Frontal cortex (tissue), 4 donors: ENCODE results near the gene TOR2A. TPM values are rescaled to one million over a fixed set of nuclear protein-coding genes. Genes with fewer than 3 reads are reported as not detected.
A peak's percentile ranks its signal among the peaks of the same experiment; 100 is the strongest.
"Not testable (repeated sequence)": the region's sequence is repeated elsewhere in the genome, so short reads cannot be mapped to it uniquely, and the experiment has no call there.

Experiments
- DNase-seq, 2 donors: peaks; one replicate each; pipeline ENCODE4 v3.0.0; 2012; ENCODE audit warnings: low spot score in 2 of 2
- FAIRE-seq: peaks from 2 replicates; lab custom pipeline; 2012; peaks lifted over from hg19 to GRCh38; lab: Jason Lieb, UNC
- total RNA-seq: library from RNA; depleted of rRNA; stranded (reverse); fragments of >200 nt; gene quantifications from one replicate; pipeline ENCODE4 v1.2.3, GENCODE V29; 2014
- donor health status: control.
- donor health status: control.
- donor health status: control.

TOR2A gene
- total RNA-seq, 1 donor from 2014 or later: 7.3 TPM

DNA sequence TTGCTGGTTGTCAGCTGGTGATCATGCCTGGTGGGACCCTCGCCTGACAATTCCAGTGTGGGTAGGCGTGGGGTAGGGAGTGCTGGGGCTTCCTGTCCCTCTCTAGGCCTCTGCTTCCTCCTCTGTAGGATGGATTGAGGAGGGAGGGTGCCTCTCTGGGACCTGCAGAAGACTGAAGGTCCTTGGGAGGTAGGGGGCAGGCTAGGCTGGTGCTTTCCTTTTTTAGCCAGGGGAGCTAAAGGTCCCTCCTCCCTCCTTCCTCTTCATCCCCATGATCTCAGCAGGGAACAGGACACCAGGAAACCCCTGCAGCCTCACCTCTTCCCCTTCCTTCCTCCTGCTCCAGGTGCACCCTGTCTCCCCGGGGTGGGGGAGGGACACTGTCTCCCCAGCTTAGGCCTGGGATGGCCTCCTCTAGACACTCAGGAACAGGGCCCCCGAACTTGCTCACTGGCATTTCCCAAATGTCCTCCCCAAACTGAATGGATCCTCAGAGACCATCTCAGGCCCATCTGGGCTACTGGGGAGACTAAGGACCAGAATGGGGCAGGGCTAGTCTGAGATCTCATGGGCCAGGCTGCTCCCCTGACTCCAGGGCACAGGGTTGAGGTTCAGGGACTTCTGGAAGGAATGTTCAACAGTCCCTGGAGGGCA lies 35.0 kb upstream of the TOR2A start:
- DNase-seq: no peak
- FAIRE-seq: no peak

DNA sequence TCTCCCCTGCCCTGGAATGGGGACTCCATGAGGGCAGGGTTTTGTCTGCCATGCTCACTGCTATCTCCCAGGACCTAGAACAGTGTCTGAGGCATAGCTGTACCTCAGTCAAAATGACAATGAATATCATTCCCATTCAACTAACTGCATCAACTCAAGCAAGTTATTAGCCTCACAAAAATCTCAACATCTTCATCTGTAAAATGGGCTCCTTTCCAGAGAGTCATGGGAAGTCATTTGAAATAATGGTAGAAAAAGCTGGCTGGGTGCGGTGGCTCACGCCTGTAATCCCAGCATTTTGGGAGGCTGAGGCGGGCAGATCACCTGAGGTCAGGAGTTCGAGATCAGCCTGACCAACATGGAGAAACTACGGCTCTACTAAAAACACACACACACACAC lies 34.0 kb upstream of the TOR2A start:
- no peak for DNase-seq
- FAIRE-seq: no peak

DNA sequence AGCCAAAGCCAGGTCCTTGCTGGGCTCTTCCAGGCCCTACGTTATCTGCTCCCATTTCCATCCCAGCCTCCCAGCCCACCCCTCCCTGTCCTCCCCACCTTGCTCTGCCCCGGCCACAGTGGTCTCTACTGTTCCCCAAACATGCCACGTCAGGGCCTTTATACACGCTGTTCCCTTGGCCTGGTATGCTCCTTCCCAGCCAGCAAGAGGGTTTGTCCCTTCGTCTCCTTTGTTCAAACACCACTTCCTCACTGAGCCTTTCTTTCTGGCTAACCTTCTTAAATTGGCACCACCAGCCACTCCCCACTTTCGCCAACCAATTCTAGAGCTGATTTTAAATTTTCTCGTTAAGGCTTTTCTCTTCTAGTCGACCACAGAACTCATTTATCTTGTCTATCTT lies 33.6 kb upstream of the TOR2A start:
- no peak for FAIRE-seq

DNA sequence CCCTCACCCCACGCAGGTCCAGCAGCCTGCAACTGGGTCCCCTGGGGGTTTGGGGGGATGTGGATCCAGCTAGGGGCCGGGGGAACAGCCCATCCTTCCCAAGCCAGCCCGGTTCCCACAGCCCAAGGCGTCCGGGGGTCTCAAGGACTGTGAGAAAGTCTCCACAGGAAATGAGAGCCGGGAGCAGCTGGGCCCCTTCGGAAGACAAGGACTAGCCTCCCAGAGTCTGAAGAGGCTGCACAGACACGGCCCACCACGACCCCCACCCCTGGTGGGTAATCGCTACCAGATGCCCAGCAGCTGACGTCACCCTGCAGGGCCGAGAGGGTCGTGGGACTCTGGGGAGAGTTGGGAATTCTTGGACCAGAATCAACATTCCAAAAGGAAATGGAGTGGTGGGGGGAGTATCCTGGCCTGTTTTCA lies 32.8 kb upstream of the TOR2A start:
- DNase-seq (no peak), FAIRE-seq (no peak)

More for the DNA sequence above, 33.6 kb upstream of the TOR2A start:
- DNase-seq: no peak

DNA sequence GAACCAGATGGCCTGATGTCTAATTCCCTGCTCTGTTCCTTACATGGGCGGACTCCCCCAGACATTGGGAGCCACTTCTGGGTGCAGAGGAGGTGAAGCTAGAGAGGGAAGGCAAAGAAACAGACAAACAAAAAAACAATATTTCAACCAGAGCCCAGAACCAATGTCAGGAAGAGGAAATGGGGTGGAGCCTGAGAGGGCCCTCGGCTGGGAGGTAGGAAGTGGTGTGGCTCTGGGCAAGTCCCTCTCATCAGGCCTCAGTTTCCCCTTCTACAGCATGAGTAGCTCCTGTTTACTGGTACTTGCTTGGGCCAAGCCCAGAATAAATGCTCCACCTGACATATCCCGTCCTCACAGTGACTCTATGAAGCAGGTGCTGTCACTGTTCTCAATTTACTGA lies 32.3 kb upstream of the TOR2A start:
- no peak for DNase-seq
- FAIRE-seq: no peak

DNA sequence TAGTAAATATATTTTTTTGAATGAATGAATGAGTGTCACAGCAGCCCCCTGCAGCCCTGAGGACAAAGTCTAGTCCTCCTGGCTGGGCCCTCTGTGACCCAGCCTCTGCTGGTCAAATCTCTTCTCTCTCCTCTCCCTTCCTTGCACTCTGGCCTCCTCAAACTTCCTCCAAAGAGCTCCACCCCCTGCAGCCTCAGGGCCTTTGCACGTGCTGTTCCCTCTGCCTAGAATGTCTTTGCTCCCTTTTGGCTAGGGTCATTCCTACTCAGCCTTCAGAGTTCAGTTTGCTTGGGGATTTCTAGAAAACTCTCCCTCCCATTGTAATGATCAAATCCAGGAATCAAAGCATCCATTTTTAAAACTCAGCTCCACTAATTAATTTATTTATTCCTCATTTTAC lies 30.3 kb upstream of the TOR2A start:
- DNase-seq: no peak
- no peak for FAIRE-seq

DNA sequence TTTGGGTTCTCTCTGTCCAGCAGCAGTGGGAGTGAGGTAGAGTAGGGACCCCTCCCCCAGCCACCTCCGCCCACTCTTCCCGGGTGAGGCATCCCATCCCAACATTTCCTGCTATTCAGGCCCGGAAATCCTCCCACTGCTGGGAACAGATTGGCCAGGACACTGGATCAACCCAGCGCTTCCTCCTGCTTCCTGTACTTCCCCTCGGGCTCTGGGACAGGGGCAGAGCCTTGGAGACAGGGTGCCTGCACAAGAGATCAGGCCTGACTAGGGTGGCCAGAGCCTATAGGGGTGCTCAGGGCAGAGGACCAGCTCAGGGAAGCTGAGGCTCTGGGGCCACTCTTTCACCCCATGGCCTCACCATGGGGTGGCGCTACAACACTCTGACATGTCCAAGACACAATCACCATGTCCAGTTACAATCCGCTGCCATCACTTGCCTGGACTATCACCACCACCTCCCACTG lies 28.9 kb upstream of the TOR2A start:
- DNase-seq (peak in 1 of 2 donors; percentile 42), FAIRE-seq (no peak)

DNA sequence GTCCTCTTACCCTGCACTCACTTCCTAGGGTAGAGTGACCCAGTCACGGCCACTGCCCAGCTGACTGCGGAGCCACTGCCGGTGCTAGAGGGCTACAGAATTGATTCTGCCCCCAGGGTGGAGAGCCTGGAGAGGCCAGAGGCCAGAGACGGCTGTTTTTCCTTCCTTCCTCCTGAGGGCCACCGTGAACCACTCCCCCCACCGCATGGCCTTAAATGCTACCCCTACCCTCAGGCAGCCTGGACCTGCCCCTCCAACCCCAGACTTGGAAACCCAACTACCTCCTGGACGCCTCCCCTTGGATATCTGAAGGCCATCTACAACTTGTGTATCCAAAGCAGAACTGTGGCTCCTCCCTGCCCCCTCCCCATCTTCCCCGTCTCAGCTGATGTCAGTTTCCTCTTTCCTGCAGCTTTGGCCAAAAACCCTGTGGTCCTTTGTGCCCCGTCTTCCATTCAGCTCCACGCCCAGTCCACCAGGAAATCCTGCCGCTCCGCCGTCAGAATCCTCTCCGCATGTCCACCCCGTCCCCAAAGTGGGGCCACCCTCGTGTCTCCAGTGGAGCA lies 27.1 kb upstream of the TOR2A start:
- peak in 1 of 2 donors; percentile 48 for DNase-seq
- no peak for FAIRE-seq

DNA sequence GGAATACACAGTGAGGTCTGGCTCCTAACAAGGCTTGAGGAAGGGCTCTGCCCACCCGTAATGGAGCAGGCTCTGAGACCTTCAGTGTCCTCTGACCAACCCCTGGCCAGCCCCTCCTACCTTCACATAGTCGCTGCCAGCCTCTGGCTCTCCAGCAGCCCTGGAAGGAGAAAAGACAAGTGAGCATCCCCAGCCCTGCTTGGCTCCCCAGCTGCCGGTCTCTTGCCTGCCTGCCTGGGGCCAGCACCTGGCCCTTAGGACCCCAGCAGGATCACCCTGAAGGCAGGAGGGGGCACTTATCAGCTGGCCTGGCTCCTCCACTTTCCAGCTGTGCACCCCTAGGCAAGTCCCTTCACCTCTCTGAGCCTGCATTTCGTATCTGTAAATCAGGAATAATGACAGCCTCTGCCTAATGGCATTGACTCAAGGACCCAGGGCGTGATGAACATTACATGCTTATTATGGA lies 26.4 kb upstream of the TOR2A start:
- FAIRE-seq: no peak
- no peak for DNase-seq

DNA sequence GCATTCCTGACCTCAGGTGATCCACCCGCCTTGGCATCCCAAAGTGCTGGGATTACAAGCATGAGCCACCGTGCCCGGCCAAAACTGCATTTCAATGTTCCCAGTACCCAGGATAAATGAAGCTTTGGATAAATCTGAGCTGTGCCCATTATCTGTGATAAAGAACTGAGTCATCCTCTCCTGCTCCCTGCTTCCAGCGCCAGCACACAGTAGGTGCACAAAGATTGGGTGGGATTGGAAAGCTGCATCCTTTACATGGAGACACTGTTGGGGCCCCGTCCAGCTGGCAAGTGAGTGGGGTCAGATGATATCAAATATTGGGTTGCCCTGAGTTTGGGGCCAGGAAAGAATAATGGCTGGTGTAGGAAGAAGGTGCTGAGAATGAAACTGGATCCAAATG lies 26.0 kb upstream of the TOR2A start:
- DNase-seq: no peak
- FAIRE-seq: no peak

DNA sequence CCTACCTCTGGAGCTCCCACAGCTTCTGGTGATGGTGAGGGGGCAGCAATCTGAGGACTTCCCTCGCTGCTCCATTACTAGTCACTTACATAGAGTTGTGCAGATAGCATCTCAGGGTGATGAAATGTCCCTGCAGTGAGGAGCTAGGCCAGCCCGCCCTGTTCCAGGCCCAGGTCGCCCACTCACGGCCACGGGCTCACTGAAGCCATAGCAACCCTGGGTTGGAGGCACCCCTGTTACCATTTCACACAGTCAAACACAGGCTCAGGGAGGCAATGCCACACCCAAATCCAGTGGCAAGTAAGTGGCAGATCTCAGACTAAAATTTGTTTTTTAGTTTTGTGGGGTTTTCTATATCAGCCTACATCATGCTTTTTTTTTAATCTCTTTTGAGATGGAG lies 23.7 kb upstream of the TOR2A start:
- no peak for FAIRE-seq
- no peak for DNase-seq

DNA sequence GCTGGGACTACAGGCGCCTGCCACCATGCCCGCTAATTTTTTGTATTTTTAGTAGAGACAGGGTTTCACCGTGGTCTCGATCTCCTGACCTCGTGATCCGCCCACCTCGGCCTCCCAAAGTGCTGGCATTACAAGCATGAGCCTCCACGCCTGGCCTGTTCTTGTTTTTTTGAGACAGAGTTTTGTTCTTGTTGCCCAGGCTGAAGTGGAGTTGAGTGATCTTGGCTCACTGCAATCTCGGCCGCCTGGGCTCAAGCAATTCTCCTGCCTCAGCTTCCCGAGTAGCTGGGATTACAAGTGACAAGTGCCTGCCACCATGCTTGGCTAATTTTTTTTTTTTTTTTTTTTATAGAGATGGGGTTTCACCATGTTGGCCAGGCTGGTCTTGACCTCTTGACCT lies 21.7 kb upstream of the TOR2A start:
- not testable (repeated sequence) for FAIRE-seq, DNase-seq

DNA sequence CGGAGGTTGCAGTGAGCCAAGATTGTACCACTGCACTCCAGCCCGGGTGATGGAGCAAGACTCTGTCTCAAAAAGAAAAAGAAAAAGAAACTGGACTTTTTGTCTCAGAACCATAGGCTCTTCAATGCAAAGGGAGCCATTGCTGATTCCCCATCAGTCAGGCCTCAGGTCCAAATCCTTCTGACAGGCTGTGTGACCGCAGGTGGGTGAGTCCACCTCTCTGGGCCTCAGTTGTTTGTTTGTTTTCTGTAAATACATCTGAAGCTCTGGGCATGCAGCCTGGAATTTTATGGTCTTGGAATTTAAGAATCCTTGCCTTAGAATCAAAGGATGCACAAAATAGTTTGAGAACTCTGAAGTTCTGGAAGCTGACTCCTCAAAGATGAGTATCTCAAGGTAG lies 21.1 kb upstream of the TOR2A start:
- no peak for DNase-seq
- FAIRE-seq: no peak

DNA sequence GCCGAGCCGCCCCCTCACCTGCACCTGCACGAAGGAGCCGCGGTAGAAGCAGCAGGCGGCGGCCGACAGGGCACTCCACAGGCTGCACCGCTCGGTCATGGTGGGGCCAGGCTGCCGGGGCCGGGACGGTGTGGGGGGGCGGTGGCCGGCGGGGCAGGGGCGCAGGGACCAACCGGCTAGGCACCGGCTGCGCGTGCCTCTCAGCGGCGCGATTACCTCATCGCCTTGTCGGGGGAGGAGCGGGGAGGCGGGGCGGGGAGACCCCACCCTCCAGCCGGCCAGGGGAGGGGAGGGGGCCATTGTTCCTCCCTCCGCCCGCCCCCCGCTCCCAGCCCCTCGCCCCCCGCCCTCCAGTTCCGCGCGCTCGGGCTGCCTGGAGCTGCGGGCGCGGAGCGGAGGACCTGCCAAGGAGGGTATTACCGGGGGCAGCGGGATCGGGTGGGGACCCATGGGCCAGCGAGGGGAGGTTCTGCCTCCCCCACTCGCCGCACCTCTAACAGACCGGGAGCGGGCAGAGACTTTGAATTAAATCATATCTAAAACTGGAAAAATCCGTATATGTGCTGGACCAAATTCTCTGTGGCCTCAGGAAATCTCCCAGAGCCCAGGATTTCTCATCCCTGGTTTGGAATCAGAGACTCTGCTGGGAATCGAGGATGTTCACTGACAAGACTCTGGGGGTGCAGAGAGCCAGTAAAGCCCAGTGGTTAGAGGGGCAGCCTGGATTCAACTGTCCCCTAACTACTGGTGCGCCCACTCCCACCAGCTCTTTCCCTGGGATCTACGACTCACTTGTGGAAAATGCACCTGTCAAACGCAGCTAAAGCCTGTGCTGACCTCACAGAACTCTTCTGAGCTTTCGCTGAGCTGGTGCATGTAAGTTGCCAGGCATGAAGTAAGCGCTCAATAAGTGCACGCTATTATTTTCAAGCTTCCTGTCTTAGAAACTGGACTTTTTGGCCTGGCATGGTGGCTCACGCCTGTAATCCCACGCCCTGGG lies 20.3 kb upstream of the TOR2A start:
- no peak for FAIRE-seq
- peak; percentile 60 to 73 for DNase-seq

DNA sequence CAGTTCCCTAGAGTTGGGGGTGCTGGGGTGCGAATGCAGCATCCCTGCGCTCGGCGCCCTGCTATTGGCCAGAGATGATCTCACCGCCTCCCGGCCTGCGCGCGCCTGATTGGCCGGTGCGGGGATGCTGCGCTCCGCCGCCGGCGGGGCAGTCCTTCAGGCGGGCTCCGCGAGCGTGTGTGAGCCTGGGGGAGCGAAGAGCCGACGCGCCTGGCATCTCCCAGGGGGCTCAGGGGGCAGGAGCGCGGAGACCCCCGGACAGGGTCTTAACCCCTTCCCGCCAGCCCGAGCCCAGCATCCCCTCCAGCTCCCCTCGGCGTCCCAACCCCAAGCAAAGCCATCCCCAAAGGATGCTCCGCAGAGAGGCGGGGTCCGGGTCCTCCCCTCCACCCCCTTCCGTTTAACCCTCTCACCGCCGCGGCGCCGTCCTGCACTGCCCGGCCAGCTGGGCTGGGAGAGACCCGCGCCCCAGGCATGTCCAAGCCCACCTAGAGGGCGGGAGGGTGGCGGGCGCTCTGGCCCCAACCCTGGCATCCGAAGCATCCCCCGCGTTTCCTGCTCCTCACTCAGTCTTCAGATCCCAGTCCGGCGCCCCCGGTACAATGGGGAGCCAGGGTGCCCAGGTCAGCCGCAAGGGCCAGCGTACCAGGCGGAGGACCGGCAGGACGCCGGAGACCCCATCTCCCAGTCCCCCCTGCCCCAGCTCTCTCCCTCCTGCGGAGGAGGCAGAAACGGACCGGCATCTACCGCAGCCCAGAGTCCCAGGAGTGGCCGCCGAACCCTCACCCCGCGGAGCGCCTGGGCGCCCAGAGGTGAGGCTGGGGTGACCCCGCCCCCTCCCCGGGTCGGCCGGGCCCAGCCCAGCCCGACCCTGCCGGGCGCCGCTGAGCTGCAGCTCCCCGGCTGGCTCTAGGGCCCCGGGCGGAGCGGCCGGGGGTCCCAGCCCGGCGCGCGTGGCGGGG lies 19.3 kb upstream of the TOR2A start:
- no peak for FAIRE-seq

DNA sequence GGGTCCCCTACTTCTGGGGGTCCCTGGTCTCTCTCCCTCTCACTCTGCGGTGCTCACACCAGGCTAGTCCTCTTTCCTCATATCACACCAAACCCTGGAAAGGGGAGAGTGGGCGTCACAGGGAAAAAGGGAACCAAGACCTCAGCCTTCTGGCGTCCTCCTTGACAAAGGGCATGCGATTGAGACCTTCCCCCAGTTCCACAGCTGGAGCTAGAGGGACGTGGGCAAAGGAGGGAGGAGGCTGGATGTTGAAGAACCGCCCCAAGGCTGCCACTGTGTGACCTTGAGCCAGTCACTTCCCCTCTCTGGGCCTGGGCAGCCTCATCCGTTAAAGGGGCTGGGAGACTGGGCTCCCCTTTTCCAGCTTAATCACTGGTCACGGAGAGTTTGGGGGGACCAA lies 18.5 kb upstream of the TOR2A start:
- no peak for DNase-seq
- FAIRE-seq: no peak

More for the DNA sequence above, 19.3 kb upstream of the TOR2A start:
- peak; percentile 61 to 81 for DNase-seq

DNA sequence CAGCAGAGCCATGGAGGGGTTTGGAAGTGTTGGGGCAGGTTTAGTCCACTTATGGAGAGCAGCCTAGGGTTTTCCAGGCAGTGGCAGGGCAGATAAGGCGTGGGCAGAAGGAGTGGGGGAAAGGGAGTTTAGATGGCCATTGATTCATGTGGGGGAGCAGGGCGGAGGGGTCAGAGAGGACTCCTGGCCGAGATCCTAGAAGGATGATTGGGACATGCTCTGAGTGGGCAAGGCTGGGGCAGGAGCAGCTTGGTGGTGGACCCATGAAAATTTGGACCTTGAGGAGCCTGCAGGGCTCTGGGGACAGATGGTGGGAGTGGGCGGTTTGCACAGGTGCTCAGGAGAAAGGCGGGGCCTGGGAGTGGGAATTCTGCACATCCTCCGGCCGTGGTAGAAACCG lies 18.1 kb upstream of the TOR2A start:
- FAIRE-seq (no peak), DNase-seq (peak in 1 of 2 donors; percentile 47)

DNA sequence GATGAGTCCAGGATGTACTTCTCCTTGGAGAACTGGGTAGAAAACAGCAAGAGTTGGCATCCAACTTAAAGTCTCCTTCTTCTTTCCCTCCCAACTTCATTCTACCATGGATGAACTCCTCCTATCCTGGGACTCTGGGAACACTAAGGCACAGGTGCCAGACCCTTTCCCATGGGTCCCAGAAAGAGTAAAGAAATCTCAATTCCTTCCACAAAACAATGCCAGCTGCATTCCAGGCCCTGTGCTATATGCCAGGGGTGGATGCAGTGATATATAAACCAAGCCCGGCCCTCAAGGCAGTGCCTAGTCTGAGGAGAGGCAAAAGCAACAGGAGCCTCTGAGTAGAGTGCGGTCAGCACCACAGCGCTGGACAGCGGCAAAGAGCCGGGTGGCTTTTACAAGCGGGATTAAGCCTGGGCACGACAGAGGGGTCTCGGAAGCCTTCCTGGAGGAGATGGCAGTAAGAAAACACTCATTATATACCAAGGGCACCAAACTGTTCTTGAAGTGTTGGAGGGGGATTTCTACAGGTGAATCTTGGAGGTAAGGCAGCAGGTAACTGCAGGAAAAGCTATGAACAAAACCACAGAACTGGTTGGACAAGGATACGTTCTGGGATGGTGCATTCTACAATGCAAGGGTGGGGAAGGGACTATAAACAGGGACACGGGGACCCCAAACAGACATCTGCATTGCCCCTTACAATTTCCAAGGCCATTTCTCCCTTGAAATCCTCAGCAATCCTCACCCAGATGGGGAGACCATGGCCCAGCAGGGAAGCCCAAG lies 16.4 kb upstream of the TOR2A start:
- FAIRE-seq (no peak), DNase-seq (no peak)
